Sigmoid colon (tissue), 7 donors: Measurements from ENCODE around the gene GSTK1. TPM values are rescaled to one million over a fixed set of nuclear protein-coding genes. Genes with fewer than 3 reads are reported as not detected.

ENCODE experiments used
- DNase-seq: peaks from one replicate; pipeline ENCODE4 v3.0.0-alpha.2; 2019
- H3K27ac ChIP-seq, 4 donors: fragments of 200-600 bp; sonication (generic); one replicate each; pipeline ENCODE4 v1.5.1; 2016 to 2019; ENCODE audit warnings: mild to moderate bottlenecking in 1 of 4
- H3K27me3 ChIP-seq, 3 donors: fragments of 200-600 bp; sonication (generic); one replicate each; pipeline ENCODE4 v1.5.1; 2019; ENCODE audit warnings: mild to moderate bottlenecking in 1 of 3
- H3K36me3 ChIP-seq, 4 donors: fragments of 200-600 bp; sonication (generic); one replicate each; pipeline ENCODE4 v1.5.1; 2016 to 2019
- H3K4me1 ChIP-seq, 4 donors: fragments of 200-600 bp; sonication (generic); one replicate each; pipeline ENCODE4 v1.5.1; 2017 to 2019
- H3K4me3 ChIP-seq, 4 donors: fragments of 200-600 bp; sonication (generic); one replicate each; pipeline ENCODE4 v1.5.1; 2017 to 2019; ENCODE audit warnings: mild to moderate bottlenecking in 2 of 4, moderate library complexity in 1 of 4
- H3K9me3 ChIP-seq, 4 donors: fragments of 200-600 bp in 3 of 4; sonication (generic) in 3 of 4; one replicate each; pipeline versions ENCODE4 v1.5.1 to v1.6.1; 2013 to 2019
- EP300 ChIP-seq, 4 donors: sonication (generic); formaldehyde crosslinking; IDR thresholded peaks; one replicate each; pipeline ENCODE4 v1.6.1; 2017; ENCODE audit warnings: antibody characterized with exemption in 4 of 4
- POLR2A ChIP-seq, 2 donors: fragments of 450-650 bp; IDR thresholded peaks; one replicate each; pipeline ENCODE4 v1.6.1; 2016; ENCODE audit warnings: antibody characterized with exemption in 2 of 2, mild to moderate bottlenecking in 2 of 2, moderate library complexity in 2 of 2
- POLR2AphosphoS5 ChIP-seq, 4 donors: sonication (generic); formaldehyde crosslinking; IDR thresholded peaks; one replicate each; pipeline ENCODE4 v1.6.1; 2017; ENCODE audit warnings: antibody characterized with exemption in 4 of 4
- WGBS, 2 donors: extraction: QIAGEN DNeasy Blood & Tissue Kit; methylation state at CpG; one replicate each; pipeline ENCODE4 v1.1.7; 2013; 5-methylcytosine and 5-hydroxymethylcytosine counted together
- intact Hi-C: fragments of 100-400 bp; cut with DNase I; formaldehyde crosslinking; loops from one replicate; pipeline ENCODE4 v1.15.1; 2023
- polyA plus RNA-seq, 3 donors: library from polyadenylated mRNA; stranded (reverse); fragments of 200-250 nt; gene quantifications; one replicate each; pipeline ENCODE4 v1.2.3, GENCODE V29; 2013
- total RNA-seq, 4 donors: library from RNA; depleted of rRNA; stranded (reverse); fragments of >200 nt; gene quantifications; one replicate each; pipeline ENCODE4 v1.1.0, GENCODE V29; 2016
- TF ChIP-seq, protein P1 (sequence below), 4 experiments: fragments of 450-650 bp in 3 of 4; fragments of 200-600 bp in 1 of 4; IDR thresholded peaks; one replicate each; pipeline ENCODE4 v1.5.1; 2016 to 2019; ENCODE audit warnings: antibody characterized with exemption in 4 of 4, mild to moderate bottlenecking in 3 of 4, moderate library complexity in 2 of 4
- donor health status: healthy with polysubstance abuse.
- donor health status: Bipolar disorder and iron deficiency.
- donor health status: healthy.

Gene GSTK1
- total and polyA plus RNA-seq, 7 donors = 111 to 247 (median 158) TPM

DNA sequence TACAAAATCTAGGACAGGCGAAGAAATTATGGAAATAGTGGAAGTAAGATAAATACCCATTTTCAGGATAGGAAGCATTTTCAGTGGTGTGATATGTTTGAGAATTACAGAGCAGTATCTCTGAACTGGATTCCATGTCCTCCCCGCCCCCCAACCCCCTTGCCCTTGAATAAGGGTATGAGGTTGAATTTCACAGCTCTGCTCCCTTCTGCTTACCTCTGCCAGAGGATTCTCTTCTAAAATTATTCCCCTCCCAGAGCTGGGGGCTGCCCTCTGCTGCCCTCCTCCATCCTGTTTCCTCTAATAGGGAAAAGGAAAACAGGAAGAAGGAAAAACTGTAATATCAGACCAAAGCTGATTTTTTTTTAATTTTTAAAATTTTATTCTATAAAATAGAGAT lies 45.4 kb downstream of the GSTK1 start:
- intact Hi-C loops = no loop called here
- Histone ChIP-seq H3K27ac (no peak overlapping the region), H3K36me3 (peaks cover 11 to 44% (median 18%) of the 10 kb centered on the region in 4 donors)

GRCh38 chr7:143314127-143314526 lies 50.9 kb downstream of the GSTK1 start:
- no peaks in the 10 kb centered on the region for H3K9me3 ChIP-seq
- no peak overlapping the region for H3K27ac ChIP-seq
- H3K27me3 ChIP-seq = no peaks in the 10 kb centered on the region
- no peak overlapping the region for H3K4me3 ChIP-seq
- TF ChIP-seq EP300 (IDR thresholded peaks at IDR 0.05) = no peak
- TF ChIP-seq, protein P1, sequence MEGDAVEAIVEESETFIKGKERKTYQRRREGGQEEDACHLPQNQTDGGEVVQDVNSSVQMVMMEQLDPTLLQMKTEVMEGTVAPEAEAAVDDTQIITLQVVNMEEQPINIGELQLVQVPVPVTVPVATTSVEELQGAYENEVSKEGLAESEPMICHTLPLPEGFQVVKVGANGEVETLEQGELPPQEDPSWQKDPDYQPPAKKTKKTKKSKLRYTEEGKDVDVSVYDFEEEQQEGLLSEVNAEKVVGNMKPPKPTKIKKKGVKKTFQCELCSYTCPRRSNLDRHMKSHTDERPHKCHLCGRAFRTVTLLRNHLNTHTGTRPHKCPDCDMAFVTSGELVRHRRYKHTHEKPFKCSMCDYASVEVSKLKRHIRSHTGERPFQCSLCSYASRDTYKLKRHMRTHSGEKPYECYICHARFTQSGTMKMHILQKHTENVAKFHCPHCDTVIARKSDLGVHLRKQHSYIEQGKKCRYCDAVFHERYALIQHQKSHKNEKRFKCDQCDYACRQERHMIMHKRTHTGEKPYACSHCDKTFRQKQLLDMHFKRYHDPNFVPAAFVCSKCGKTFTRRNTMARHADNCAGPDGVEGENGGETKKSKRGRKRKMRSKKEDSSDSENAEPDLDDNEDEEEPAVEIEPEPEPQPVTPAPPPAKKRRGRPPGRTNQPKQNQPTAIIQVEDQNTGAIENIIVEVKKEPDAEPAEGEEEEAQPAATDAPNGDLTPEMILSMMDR (IDR thresholded peaks at IDR 0.05) = no peak
- TF ChIP-seq POLR2AphosphoS5 (IDR thresholded peaks at IDR 0.05) = no peak
- TF ChIP-seq POLR2A (IDR thresholded peaks at IDR 0.05) = no peak
- intact Hi-C loops = no loop called here
- DNase-seq = no peak
- no peaks in the 10 kb centered on the region for H3K4me1 ChIP-seq
- no peaks in the 10 kb centered on the region for H3K36me3 ChIP-seq

More for the DNA sequence above, 45.4 kb downstream of the GSTK1 start:
- Histone ChIP-seq H3K9me3 (no peaks in the 10 kb centered on the region), H3K27me3 (no peaks in the 10 kb centered on the region), H3K4me3 (no peak overlapping the region), H3K4me1 (no peaks in the 10 kb centered on the region)
- TF ChIP-seq POLR2AphosphoS5 (IDR thresholded peaks at IDR 0.05) = no peak
- TF ChIP-seq POLR2A (IDR thresholded peaks at IDR 0.05) = no peak
- TF ChIP-seq, protein P1 (IDR thresholded peaks at IDR 0.05) = no peak
- TF ChIP-seq EP300 (IDR thresholded peaks at IDR 0.05) = no peak
- DNase-seq = no peak
- WGBS, 2 donors = 98 to 100% methylated on average over 2 of the region's 2 CpGs

DNA sequence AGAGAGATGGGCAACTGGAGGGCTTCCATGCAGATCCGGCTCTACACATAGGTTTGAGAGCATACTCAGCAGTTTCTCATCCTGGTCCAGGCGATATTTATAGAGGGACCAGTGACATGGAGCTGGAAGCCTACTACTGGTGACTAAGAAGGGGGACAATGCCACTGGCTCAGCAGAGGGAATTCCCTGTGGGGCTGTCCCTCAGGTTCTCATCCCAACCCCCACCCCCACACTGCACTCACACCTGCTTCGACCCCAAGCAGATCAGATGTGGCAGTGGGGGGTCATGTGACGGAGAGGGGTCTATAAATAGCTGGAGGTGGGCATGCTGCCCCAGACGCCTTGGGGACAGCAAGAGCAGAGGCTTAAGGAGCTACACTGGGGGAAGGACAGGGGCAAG lies 52.5 kb downstream of the GSTK1 start, which contains the start of gene CLCN1:
Gene CLCN1, plus strand, starts transcription at position 336 of the 400 bp plus-strand sequence. CDS start 102 bp downstream, outside the sequence.
- 82 to 89% methylated on average over 5 of the region's 5 CpGs for WGBS, 2 donors

DNA sequence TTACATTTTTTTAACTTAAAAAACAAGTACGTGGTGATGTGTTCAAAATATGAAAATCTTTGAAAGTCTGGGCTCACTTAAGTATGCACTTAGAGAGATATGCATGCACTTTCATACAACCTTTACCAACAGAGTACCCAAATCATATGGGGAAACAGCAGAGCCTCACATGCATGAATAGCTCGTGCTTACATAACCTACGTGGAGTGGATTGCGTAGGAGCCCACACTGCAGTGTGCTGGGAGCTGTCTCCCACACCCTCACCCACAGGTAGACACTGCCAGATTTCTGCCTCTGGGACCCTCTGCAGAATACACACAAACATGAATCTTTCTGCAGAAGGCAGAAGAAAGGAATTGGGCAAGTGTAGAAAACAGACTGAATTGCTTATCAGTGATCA lies 53.3 kb downstream of the GSTK1 start:
- H3K36me3 ChIP-seq = no peaks in the 10 kb centered on the region
- TF ChIP-seq EP300 (IDR thresholded peaks at IDR 0.05) = no peak
- TF ChIP-seq POLR2AphosphoS5 (IDR thresholded peaks at IDR 0.05) = no peak
- TF ChIP-seq, protein P1 (IDR thresholded peaks at IDR 0.05) = no peak
- no peak for TF ChIP-seq POLR2A (IDR thresholded peaks at IDR 0.05)
- 86 to 90% methylated on average over 4 of the region's 4 CpGs for WGBS, 2 donors
- intact Hi-C loops = no loop called here
- DNase-seq = no peak
- H3K9me3 ChIP-seq = no peaks in the 10 kb centered on the region
- no peaks in the 10 kb centered on the region for H3K4me1 ChIP-seq
- no peak overlapping the region for H3K4me3 ChIP-seq
- no peaks in the 10 kb centered on the region for H3K27me3 ChIP-seq
- H3K27ac ChIP-seq = no peak overlapping the region

More for the DNA sequence above, 52.5 kb downstream of the GSTK1 start, which contains the start of gene CLCN1:
- intact Hi-C loops = no loop called here
- no peaks in the 10 kb centered on the region for H3K4me1 ChIP-seq
- no peak for DNase-seq
- H3K4me3 ChIP-seq = no peak within 1 kb of the TSS
- TF ChIP-seq, protein P1 (IDR thresholded peaks at IDR 0.05) = no peak
- TF ChIP-seq POLR2AphosphoS5 (IDR thresholded peaks at IDR 0.05) (no peak), EP300 (IDR thresholded peaks at IDR 0.05) (no peak), POLR2A (IDR thresholded peaks at IDR 0.05) (no peak)
- H3K36me3 ChIP-seq = no peaks in the 10 kb centered on the region
- no peak within 1 kb of the TSS for H3K27ac ChIP-seq
- H3K9me3 ChIP-seq = no peaks in the 10 kb centered on the region
- no peaks in the 10 kb centered on the region for H3K27me3 ChIP-seq

GRCh38 chr7:143318661-143319060 lies 55.4 kb downstream of the GSTK1 start:
- intact Hi-C loops = no loop called here
- Histone ChIP-seq H3K27ac (no peak overlapping the region), H3K27me3 (no peaks in the 10 kb centered on the region), H3K36me3 (no peaks in the 10 kb centered on the region), H3K4me3 (no peak overlapping the region), H3K9me3 (no peaks in the 10 kb centered on the region), H3K4me1 (no peaks in the 10 kb centered on the region)
- TF ChIP-seq POLR2A (IDR thresholded peaks at IDR 0.05) (no peak), EP300 (IDR thresholded peaks at IDR 0.05) (no peak), POLR2AphosphoS5 (IDR thresholded peaks at IDR 0.05) (no peak)
- TF ChIP-seq, protein P1 (IDR thresholded peaks at IDR 0.05) = no peak
- WGBS, 2 donors = 84 to 88% methylated on average over 5 of the region's 5 CpGs
- DNase-seq = no peak
